ENCODE data around the gene LMCD1. TPM values are rescaled to one million over a fixed set of nuclear protein-coding genes. Genes with fewer than 3 reads are reported as not detected.

LMCD1 gene
- polyA plus RNA-seq, 2 of the 4 experiments (the other 2 are of a cell fraction), result 64.3 to 85.4 TPM

DNA sequence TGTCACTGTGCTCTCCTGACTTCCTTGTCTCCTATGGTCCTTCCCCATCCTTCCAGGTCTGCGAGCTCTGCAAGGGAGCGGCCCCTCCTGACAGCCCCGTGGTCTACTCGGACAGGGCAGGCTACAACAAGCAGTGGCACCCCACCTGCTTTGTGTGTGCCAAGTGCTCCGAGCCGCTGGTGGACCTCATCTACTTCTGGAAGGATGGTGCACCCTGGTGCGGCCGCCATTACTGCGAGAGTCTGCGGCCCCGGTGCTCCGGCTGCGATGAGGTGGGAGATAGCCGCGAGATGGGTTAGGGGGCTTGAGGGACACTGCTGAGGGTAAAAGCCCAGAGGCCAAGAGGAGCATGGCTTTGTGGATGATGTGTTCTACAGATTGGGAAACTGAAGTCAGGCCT, 63.8 kb downstream of the LMCD1 start (continued):
- TF ChIP-seq, protein P1, sequence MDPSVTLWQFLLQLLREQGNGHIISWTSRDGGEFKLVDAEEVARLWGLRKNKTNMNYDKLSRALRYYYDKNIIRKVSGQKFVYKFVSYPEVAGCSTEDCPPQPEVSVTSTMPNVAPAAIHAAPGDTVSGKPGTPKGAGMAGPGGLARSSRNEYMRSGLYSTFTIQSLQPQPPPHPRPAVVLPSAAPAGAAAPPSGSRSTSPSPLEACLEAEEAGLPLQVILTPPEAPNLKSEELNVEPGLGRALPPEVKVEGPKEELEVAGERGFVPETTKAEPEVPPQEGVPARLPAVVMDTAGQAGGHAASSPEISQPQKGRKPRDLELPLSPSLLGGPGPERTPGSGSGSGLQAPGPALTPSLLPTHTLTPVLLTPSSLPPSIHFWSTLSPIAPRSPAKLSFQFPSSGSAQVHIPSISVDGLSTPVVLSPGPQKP (IDR thresholded peaks at IDR 0.05; ENCODE audit: low read depth, low read length), result no peak
- no peak for TF ChIP-seq ZSCAN20 (CRISPR knock-in tag; IDR thresholded peaks at IDR 0.05)
- no peak for TF ChIP-seq SMC3 (IDR thresholded peaks at IDR 0.05)

DNA sequence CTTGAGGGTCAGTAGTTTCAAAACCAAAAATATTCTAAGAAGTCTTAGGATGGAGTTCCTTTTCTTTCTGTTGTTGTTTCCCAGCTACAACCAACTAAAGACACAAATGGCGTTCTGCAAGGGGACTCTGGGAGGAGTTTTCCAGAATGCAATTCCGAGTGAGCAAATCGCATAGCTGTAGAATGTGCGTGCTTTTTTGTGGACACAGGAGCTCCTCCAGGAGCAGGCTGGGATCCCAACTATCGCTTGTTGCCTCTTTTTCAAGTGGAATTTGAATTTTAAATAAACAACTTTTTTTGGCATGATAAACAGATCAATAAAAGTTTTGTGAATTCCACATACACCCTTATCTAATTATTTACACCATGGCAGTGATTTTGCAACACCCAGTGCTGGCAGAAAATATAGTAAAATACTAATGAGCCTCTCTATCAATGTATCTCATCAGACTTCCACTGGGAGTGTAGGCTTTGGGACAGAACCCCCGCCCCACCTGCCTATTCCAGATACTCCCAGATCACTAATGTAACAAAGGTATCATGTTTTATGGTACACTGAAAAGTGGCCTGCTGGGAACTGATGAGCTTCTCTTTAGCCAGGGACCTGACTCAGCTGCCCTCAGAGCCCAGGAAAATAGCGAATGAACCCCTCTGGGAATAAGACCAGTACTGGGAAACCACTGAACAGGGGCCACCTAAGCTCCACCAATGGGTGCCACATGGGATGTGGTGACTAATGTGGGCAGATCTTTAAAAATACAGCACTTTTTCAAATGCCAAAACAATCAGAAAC, 66.4 kb downstream of the LMCD1 start:
- no peak for ATAC-seq
- Histone ChIP-seq H3K9me3 (no peaks in the 10 kb centered on the region), H3K4me2 (no peak overlapping the region), H3K27ac (no peak overlapping the region), H3K4me1 (no peaks in the 10 kb centered on the region), H3K4me3 (no peak overlapping the region)
- TF ChIP-seq NFE2L2 (conservative IDR thresholded peaks at IDR 0.05; ENCODE audit: low read length) (no peak), POLR2AphosphoS2 (conservative IDR thresholded peaks at IDR 0.05; ENCODE audit: low read length) (no peak), CHD4 (IDR thresholded peaks at IDR 0.05; ENCODE audit: borderline replicate concordance) (no peak), KDM1A (IDR thresholded peaks at IDR 0.05; ENCODE audit: low read depth) (no peak), FOXS1 (CRISPR knock-in tag; IDR thresholded peaks at IDR 0.05) (no peak), NPAS2 (CRISPR knock-in tag; IDR thresholded peaks at IDR 0.05; ENCODE audit: borderline replicate concordance) (no peak)
- TF ChIP-seq, protein P2, sequence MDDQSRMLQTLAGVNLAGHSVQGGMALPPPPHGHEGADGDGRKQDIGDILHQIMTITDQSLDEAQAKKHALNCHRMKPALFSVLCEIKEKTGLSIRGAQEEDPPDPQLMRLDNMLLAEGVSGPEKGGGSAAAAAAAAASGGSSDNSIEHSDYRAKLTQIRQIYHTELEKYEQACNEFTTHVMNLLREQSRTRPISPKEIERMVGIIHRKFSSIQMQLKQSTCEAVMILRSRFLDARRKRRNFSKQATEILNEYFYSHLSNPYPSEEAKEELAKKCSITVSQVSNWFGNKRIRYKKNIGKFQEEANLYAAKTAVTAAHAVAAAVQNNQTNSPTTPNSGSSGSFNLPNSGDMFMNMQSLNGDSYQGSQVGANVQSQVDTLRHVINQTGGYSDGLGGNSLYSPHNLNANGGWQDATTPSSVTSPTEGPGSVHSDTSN (IDR thresholded peaks at IDR 0.05), result no peak
- ChIA-PET POLR2A (no interaction called here), CTCF (interaction anchor here (1.0 to 2.5 kb wide), 3 partner anchors 9 to 126 kb away, joined by 3 to 9 read pairs (median 4); no protein-coding TSS in a partner anchor)
- no peak for FAIRE-seq
- 88% methylated on average over 7 of the region's 7 CpGs for WGBS (ENCODE audit: missing lambda C conversion rate)
- no peak for DNase-seq (ENCODE audit: low read depth in 1 of 2, low spot score in 1 of 2)

DNA sequence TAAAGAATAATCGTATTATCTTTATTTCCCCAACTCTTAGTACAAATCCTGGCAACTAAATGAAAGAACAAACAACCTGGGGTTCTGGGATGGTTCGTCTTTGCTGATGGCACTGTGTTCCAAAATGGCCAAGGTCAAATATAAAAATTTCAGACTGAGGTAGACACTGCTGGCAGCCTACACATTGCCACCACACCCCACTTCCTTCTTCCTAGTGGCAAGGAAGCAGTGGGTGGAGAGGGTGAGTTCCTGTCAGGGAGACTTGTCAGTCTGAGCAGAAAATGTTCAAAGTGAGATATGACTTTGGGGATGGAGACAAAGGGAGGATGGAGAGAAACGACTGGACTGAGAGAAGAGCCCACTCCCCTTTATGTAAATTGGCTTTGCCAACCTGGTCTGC, 69.6 kb downstream of the LMCD1 start:
- no peak for ATAC-seq
- 80% methylated on average over 2 of the region's 3 CpGs for WGBS (ENCODE audit: missing lambda C conversion rate)
- ChIA-PET CTCF (no interaction called here), POLR2A (no interaction called here)
- no peak for DNase-seq (ENCODE audit: low read depth in 1 of 2, low spot score in 1 of 2)
- H3K4me2 ChIP-seq, result no peak overlapping the region
- no peaks in the 10 kb centered on the region for H3K9me3 ChIP-seq
- no peak overlapping the region for H3K4me3 ChIP-seq
- peaks cover 7% of the 10 kb centered on the region for H3K4me1 ChIP-seq
- FAIRE-seq, result no peak
- TF ChIP-seq, protein P3, sequence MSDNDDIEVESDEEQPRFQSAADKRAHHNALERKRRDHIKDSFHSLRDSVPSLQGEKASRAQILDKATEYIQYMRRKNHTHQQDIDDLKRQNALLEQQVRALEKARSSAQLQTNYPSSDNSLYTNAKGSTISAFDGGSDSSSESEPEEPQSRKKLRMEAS (IDR thresholded peaks at IDR 0.05), result no peak
- TF ChIP-seq ESRRA (IDR thresholded peaks at IDR 0.05; ENCODE audit: borderline replicate concordance, low read length) (no peak), HOXA7 (CRISPR knock-in tag; IDR thresholded peaks at IDR 0.05) (no peak), CHD2 (IDR thresholded peaks at IDR 0.05; ENCODE audit: low read length, partially characterized antibody) (no peak), RARB (CRISPR knock-in tag; IDR thresholded peaks at IDR 0.05) (no peak), JUN (IDR thresholded peaks at IDR 0.05) (no peak), ZC3H11A (IDR thresholded peaks at IDR 0.05) (no peak), POLR2A (IDR thresholded peaks at IDR 0.05; ENCODE audit: low read length) (no peak), EP300 (IDR thresholded peaks at IDR 0.05) (no peak), EHF (CRISPR knock-in tag; IDR thresholded peaks at IDR 0.05) (no peak), POLR2AphosphoS2 (conservative IDR thresholded peaks at IDR 0.05; ENCODE audit: low read length) (no peak), HOXB5 (CRISPR knock-in tag; IDR thresholded peaks at IDR 0.05) (no peak), RNF2 (IDR thresholded peaks at IDR 0.05; ENCODE audit: borderline replicate concordance, low read depth) (no peak), SMC3 (IDR thresholded peaks at IDR 0.05) (no peak), TFCP2L1 (CRISPR knock-in tag; IDR thresholded peaks at IDR 0.05) (no peak), PHF8 (IDR thresholded peaks at IDR 0.05; ENCODE audit: borderline replicate concordance, low read depth) (no peak)
- TF ChIP-seq, protein P4, sequence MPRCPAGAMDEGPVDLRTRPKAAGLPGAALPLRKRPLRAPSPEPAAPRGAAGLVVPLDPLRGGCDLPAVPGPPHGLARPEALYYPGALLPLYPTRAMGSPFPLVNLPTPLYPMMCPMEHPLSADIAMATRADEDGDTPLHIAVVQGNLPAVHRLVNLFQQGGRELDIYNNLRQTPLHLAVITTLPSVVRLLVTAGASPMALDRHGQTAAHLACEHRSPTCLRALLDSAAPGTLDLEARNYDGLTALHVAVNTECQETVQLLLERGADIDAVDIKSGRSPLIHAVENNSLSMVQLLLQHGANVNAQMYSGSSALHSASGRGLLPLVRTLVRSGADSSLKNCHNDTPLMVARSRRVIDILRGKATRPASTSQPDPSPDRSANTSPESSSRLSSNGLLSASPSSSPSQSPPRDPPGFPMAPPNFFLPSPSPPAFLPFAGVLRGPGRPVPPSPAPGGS (IDR thresholded peaks at IDR 0.05), result no peak
- TF ChIP-seq, protein P5, sequence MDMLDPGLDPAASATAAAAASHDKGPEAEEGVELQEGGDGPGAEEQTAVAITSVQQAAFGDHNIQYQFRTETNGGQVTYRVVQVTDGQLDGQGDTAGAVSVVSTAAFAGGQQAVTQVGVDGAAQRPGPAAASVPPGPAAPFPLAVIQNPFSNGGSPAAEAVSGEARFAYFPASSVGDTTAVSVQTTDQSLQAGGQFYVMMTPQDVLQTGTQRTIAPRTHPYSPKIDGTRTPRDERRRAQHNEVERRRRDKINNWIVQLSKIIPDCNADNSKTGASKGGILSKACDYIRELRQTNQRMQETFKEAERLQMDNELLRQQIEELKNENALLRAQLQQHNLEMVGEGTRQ (IDR thresholded peaks at IDR 0.05), result no peak
- TF ChIP-seq, protein P2 (IDR thresholded peaks at IDR 0.05), result no peak
- TF ChIP-seq, protein P6, sequence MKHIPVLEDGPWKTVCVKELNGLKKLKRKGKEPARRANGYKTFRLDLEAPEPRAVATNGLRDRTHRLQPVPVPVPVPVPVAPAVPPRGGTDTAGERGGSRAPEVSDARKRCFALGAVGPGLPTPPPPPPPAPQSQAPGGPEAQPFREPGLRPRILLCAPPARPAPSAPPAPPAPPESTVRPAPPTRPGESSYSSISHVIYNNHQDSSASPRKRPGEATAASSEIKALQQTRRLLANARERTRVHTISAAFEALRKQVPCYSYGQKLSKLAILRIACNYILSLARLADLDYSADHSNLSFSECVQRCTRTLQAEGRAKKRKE (CRISPR knock-in tag; IDR thresholded peaks at IDR 0.05; ENCODE audit: low read depth), result no peak
- H3K27ac ChIP-seq, result no peak overlapping the region
